GM12878 (cell line): ENCODE measurements around the gene SPOP. TPM values are rescaled to one million over a fixed set of nuclear protein-coding genes. Genes with fewer than 3 reads are reported as not detected.

ENCODE experiments used
- ATAC-seq: fragments of 200-7000 bp; cut with Tn5 transposase; 3 replicates; pipeline ENCODE4 v1.9.1; 2020; ENCODE audit warnings: mild to moderate bottlenecking, moderate library complexity
- BruUV-seq: library from RNA; stranded (reverse); fragments of 400-500 nt; replicated peaks from 2 replicates; lab custom pipeline; 2021; lab: Mats Ljungman, UMichigan
- CTCF ChIA-PET: fragments of 300-600 bp; sonication (Branson Sonifier 250); formaldehyde crosslinking; extraction: SDS; loops from one replicate; lab custom pipeline; 2021; ENCODE audit warnings: inconsistent platforms; lab: Yijun Ruan, JAX
- POLR2A ChIA-PET: fragments of 350-600 bp; formaldehyde crosslinking; extraction: SDS; loops from one replicate; lab custom pipeline; 2021; ENCODE audit warnings: inconsistent platforms; lab: Charles Lee
- RAD21 ChIA-PET: fragments of 300-600 bp; sonication (Branson Sonifier 250); formaldehyde crosslinking; loops from one replicate; lab custom pipeline; 2023; ENCODE audit warnings: antibody characterized with exemption; ENCODE audit not compliant: unreplicated experiment; lab: Charles Lee
- SMC1A ChIA-PET: fragments of 300-600 bp; sonication (Branson Sonifier 250); formaldehyde crosslinking; loops from one replicate; lab custom pipeline; 2023; ENCODE audit not compliant: unreplicated experiment, uncharacterized antibody; lab: Charles Lee
- DNase-seq: peaks from one replicate; pipeline ENCODE4 v3.0.0-alpha.2; 2011; ENCODE audit warnings: low read depth, low spot score
- FAIRE-seq: peaks from 3 replicates; lab custom pipeline; 2011; peaks lifted over from hg19 to GRCh38; lab: Jason Lieb, UNC
- H2AFZ ChIP-seq: 2 replicates; pipeline ENCODE4 v1.6.0; 2011; ENCODE audit warnings: low read depth, low read length, control low read depth; ENCODE audit not compliant: control insufficient read depth
- H3K27ac ChIP-seq: 2 replicates; pipeline ENCODE4 v1.5.1; 2011; ENCODE audit warnings: control low read depth; ENCODE audit not compliant: control insufficient read depth, insufficient read depth
- H3K27me3 ChIP-seq, 2 experiments: replicated peaks in 1 of 2; 2 replicates each; pipeline versions ENCODE4 v1.6.0 to v1.6.1; 2011; ENCODE audit warnings: low read length in 1 of 2; ENCODE audit not compliant: control insufficient read depth in 2 of 2, insufficient read depth in 2 of 2
- H3K36me3 ChIP-seq, 2 experiments: 2 replicates each; pipeline ENCODE4 v1.5.1; 2011; ENCODE audit warnings: low read length in 1 of 2; ENCODE audit not compliant: control insufficient read depth in 2 of 2, insufficient read depth in 2 of 2
- H3K4me1 ChIP-seq: 2 replicates; pipeline ENCODE4 v1.6.1; 2011; ENCODE audit warnings: mild to moderate bottlenecking, low read length, moderate library complexity, mixed read lengths; ENCODE audit not compliant: control insufficient read depth, insufficient read depth
- H3K4me2 ChIP-seq: 2 replicates; pipeline ENCODE4 v1.6.0; 2011; ENCODE audit warnings: control low read depth; ENCODE audit not compliant: control insufficient read depth, insufficient read depth
- H3K4me3 ChIP-seq: fragments of 200-600 bp; sonication (generic); 2 replicates; pipeline ENCODE4 v1.5.1; 2016
- H3K79me2 ChIP-seq: 2 replicates; pipeline ENCODE4 v1.6.0; 2011; ENCODE audit warnings: low read length; ENCODE audit not compliant: control insufficient read depth, insufficient read depth
- H3K9ac ChIP-seq: 2 replicates; pipeline ENCODE4 v1.8.0; 2011; ENCODE audit warnings: low read length, control low read depth, mixed read lengths; ENCODE audit not compliant: control insufficient read depth, insufficient read depth
- H3K9me3 ChIP-seq: replicated peaks from 3 replicates; pipeline ENCODE4 v1.5.1; 2011; ENCODE audit warnings: mild to moderate bottlenecking, low read length; ENCODE audit not compliant: control insufficient read depth, insufficient read depth
- H4K20me1 ChIP-seq: 2 replicates; pipeline ENCODE4 v1.6.0; 2011; ENCODE audit not compliant: control insufficient read depth, insufficient read depth
- BACH1 ChIP-seq: fragments of 450-650 bp; IDR thresholded peaks from 2 replicates; pipeline ENCODE4 v1.6.1; 2017; ENCODE audit warnings: mild to moderate bottlenecking, borderline replicate concordance
- CHD1 ChIP-seq: IDR thresholded peaks from 2 replicates; pipeline ENCODE4 v1.6.1; 2012; ENCODE audit warnings: low read depth, low read length, improper control_type of control experiment
- ESRRA ChIP-seq: IDR thresholded peaks from 2 replicates; pipeline ENCODE4 v1.6.1; 2012; ENCODE audit warnings: mild to moderate bottlenecking, low read length, improper control_type of control experiment
- MYB ChIP-seq: fragments of 150-350 bp; IDR thresholded peaks from 2 replicates; pipeline ENCODE4 v1.6.1; 2014; ENCODE audit warnings: mild to moderate bottlenecking, low read depth, low read length, borderline replicate concordance
- SPI1 ChIP-seq: IDR thresholded peaks from 2 replicates; pipeline ENCODE4 v1.6.1; 2011; ENCODE audit warnings: low read depth, mild to moderate bottlenecking, low read length, moderate library complexity, borderline replicate concordance; ENCODE audit not compliant: insufficient read depth
- SUZ12 ChIP-seq: fragments of 200-600 bp; sonication (generic); IDR thresholded peaks from one replicate; pipeline ENCODE4 v1.6.1; 2018; ENCODE audit warnings: antibody characterized with exemption, mild to moderate bottlenecking; ENCODE audit not compliant: unreplicated experiment
- ZNF274 ChIP-seq: IDR thresholded peaks from one replicate; pipeline ENCODE4 v1.8.0; 2011; ENCODE audit not compliant: insufficient read length, insufficient read depth
- WGBS: methylation state at CpG from one replicate; pipeline ENCODE4 v1.1.6; 2016; ENCODE audit warnings: low lambda C conversion rate; ENCODE audit not compliant: insufficient replicate concordance, insufficient coverage; ENCODE audit errors: missing lambda C conversion rate; 5-methylcytosine and 5-hydroxymethylcytosine counted together
- in situ Hi-C: fragments of 300-500 bp; cut with MboI; formaldehyde crosslinking; loops from 9 replicates; pipeline ENCODE4 v1.14.3; 2018; ENCODE audit warnings: mixed read lengths
- intact Hi-C: fragments of 100-400 bp; cut with micrococcal nuclease; formaldehyde crosslinking; loops from one replicate; pipeline ENCODE4 v1.14.2; 2022; ENCODE audit not compliant: unreplicated experiment
- polyA plus RNA-seq, 11 experiments: library from polyadenylated mRNA; depleted of rRNA in 4 of 11; unstranded in 6 of 11; stranded (reverse) in 5 of 11; fragments of >200 nt; fragmentation: Nextera tagmentation in 4 of 11; fragmentation: Illumina TruSeq in 1 of 11; extraction: Ambion mirVana in 4 of 11; extraction: Trizol in 1 of 11; gene quantifications; 1 replicate in 1 of 11; 2 replicates in 10 of 11; pipeline versions ENCODE4 v1.2.1 to v1.2.3, GENCODE V29; 2011 to 2016; ENCODE audit warnings: inconsistent platforms in 2 of 11, missing spikeins in 2 of 11, low read depth in 1 of 11
- total RNA-seq, 4 experiments: library from RNA; depleted of rRNA in 3 of 4; stranded (reverse); fragments of >200 nt in 3 of 4; fragmentation: Illumina TruSeq in 1 of 4; extraction: Trizol in 1 of 4; gene quantifications; 2 replicates each; pipeline versions ENCODE4 v1.2.1 to v1.2.3, GENCODE V29; 2013 to 2021
- TF ChIP-seq, protein P1 (sequence below): IDR thresholded peaks from 2 replicates; pipeline ENCODE4 v1.6.1; 2011; ENCODE audit warnings: mild to moderate bottlenecking, low read depth, low read length, moderate library complexity; ENCODE audit not compliant: insufficient replicate concordance

SPOP gene
- total and polyA plus RNA-seq, 10 of the 15 experiments (the other 5 are each of a cell fraction or from before 2014, with no cell fraction given): 35.1 to 80.4 (median 44.7) TPM

DNA sequence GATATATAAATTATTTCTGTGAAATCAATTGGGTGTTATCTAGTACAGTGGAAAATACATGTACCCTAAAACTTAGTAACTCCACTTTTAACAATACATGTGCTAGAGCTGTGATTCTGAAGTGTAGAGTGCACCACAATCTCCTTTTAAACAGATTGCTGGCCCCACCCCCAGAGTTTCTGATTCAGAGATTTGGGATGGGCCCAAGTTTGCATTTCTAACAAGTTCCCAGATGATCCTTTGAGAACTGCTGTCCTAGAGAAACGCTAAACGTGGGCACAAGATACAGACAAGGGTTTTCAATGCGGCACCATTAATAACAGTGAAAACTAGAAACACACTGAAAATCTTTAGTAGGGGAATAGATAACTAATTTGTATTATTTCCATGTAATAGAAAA lies 53.0 kb downstream of the SPOP start (continued):
- TF ChIP-seq, protein P1, sequence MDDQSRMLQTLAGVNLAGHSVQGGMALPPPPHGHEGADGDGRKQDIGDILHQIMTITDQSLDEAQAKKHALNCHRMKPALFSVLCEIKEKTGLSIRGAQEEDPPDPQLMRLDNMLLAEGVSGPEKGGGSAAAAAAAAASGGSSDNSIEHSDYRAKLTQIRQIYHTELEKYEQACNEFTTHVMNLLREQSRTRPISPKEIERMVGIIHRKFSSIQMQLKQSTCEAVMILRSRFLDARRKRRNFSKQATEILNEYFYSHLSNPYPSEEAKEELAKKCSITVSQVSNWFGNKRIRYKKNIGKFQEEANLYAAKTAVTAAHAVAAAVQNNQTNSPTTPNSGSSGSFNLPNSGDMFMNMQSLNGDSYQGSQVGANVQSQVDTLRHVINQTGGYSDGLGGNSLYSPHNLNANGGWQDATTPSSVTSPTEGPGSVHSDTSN: no peak
- TF ChIP-seq MYB (no peak), ZNF274 (no peak), ESRRA (no peak), SPI1 (no peak), SUZ12 (no peak), BACH1 (no peak)

DNA sequence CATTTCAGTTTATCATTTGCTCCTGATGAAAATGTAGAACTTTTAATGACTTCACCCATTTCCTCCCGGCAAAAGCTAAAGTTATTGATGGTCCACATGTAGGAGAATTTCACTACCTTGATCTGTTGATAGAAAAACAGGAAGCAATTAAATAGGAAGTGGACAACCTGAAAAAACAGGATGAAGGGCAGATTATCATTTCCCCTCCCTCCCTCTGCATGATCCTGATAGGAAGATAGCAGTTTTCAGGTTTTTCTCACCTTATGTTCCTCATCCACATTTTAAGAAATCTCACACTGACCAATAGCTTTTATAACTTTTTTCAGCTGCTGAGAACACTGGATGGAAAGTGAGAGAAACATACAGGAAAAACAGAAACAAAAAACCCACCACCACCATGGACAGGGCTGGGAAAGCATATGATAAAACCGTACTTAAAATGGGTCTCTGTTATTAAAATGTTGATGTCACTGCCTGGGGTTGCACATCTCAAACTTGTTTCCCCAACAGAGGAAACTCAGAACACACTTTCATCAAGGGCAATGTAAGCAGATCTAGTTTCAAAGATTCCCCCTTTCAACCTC lies 55.9 kb downstream of the SPOP start:
- Histone ChIP-seq H4K20me1 (no peaks in the 10 kb centered on the region; the same call in 1 of the 2 replicates), H3K4me1 (no peaks in the 10 kb centered on the region; the same call in 1 of the 2 replicates), H3K9ac (no peak overlapping the region), H3K9me3 (no peaks in the 10 kb centered on the region), H3K27me3 (no peaks in the 10 kb centered on the region), H3K4me2 (no peak overlapping the region), H3K27ac (no peak overlapping the region), H3K79me2 (peaks cover 2% of the 10 kb centered on the region), H2AFZ (no peak overlapping the region), H3K4me3 (no peak overlapping the region), H3K36me3 (peaks cover 11 to 16% of the 10 kb centered on the region in 2 experiments)
- FAIRE-seq (no peak), ATAC-seq (no peak), DNase-seq (no peak)
- CTCF ChIA-PET: interaction anchor here (0.6 to 0.7 kb wide), 2 partner anchors 51 to 245 kb away, joined by 3 read pairs; no protein-coding TSS in a partner anchor
- RAD21 ChIA-PET: no interaction called here
- POLR2A ChIA-PET: no interaction called here
- WGBS: 77% methylated on average over 2 of the region's 2 CpGs
- SMC1A ChIA-PET: interaction anchor here (0.8 to 1.3 kb wide), 3 partner anchors 15 to 54 kb away, joined by 3 read pairs; no protein-coding TSS in a partner anchor
- no peak for TF ChIP-seq CHD1
- intact Hi-C loops (no loop called here), in situ Hi-C loops (no loop called here)
- no TSS peak for BruUV-seq
